T-cell (primary cell): ENCODE data around the gene SREBF2. TPM values are rescaled to one million over a fixed set of nuclear protein-coding genes. Genes with fewer than 3 reads are reported as not detected.

Experiments
- ATAC-seq, 4 experiments: fragments of 200-7000 bp in 3 of 4; fragments of 150-1000 bp in 1 of 4; cut with Tn5 transposase; replicated peaks in 1 of 4; 1 replicate in 3 of 4; 2 replicates in 1 of 4; pipeline ENCODE4 v1.10.0; 2021; ENCODE audit warnings: moderate library complexity in 3 of 4, mild to moderate bottlenecking in 2 of 4, moderate number of reproducible peaks in 1 of 4
- CTCF ChIA-PET, 2 donors: fragments of 300-600 bp; sonication (Branson Sonifier 250); formaldehyde crosslinking; loops; one replicate each; lab custom pipeline; 2022; ENCODE audit warnings: antibody characterized with exemption in 2 of 2; lab: Charles Lee
- POLR2A ChIA-PET, 2 donors: fragments of 300-600 bp; sonication (Branson Sonifier 250); formaldehyde crosslinking; loops; one replicate each; lab custom pipeline; 2022; ENCODE audit warnings: antibody characterized with exemption in 2 of 2; lab: Charles Lee
- DNase-seq, 35 experiments: peaks; one replicate each; pipeline versions ENCODE4 v3.0.0 to v3.0.0-alpha.2; 2013 to 2023
- H3K27ac ChIP-seq: one replicate; pipeline ENCODE4 v1.5.1; 2013; ENCODE audit warnings: low read length
- H3K27me3 ChIP-seq, 2 experiments: replicated peaks in 1 of 2; 1 replicate in 1 of 2; 2 replicates in 1 of 2; pipeline versions ENCODE4 v1.6.1 to v1.7.0; 2013; ENCODE audit warnings: low read length in 1 of 2, mixed read lengths in 1 of 2; ENCODE audit not compliant: control insufficient read depth in 2 of 2, insufficient read depth in 2 of 2; ENCODE audit errors: extremely low read depth in 1 of 2
- H3K36me3 ChIP-seq, 2 donors: 1 replicate in 1 of 2; 2 replicates in 1 of 2; pipeline versions ENCODE4 v1.6.1 to v1.7.0; 2013; ENCODE audit warnings: low read length in 1 of 2; ENCODE audit not compliant: control insufficient read depth in 2 of 2, insufficient read depth in 1 of 2; ENCODE audit errors: extremely low read depth in 1 of 2
- H3K4me1 ChIP-seq, 2 experiments: 1 replicate in 1 of 2; 2 replicates in 1 of 2; pipeline versions ENCODE4 v1.6.1 to v1.7.0; 2013; ENCODE audit warnings: low read length in 2 of 2, mixed read lengths in 1 of 2; ENCODE audit not compliant: insufficient read depth in 2 of 2, control insufficient read depth in 1 of 2; ENCODE audit errors: extremely low read depth in 1 of 2
- H3K4me3 ChIP-seq, 2 donors: 1 replicate in 1 of 2; 2 replicates in 1 of 2; pipeline versions ENCODE4 v1.5.1 to v1.7.0; 2013; ENCODE audit warnings: mild to moderate bottlenecking in 2 of 2, low read length in 1 of 2, moderate library complexity in 1 of 2; ENCODE audit not compliant: control insufficient read depth in 1 of 2; ENCODE audit errors: extremely low read depth in 1 of 2
- H3K9me3 ChIP-seq: 2 replicates; pipeline ENCODE4 v1.7.0; 2013
- H3K27ac Mint-ChIP-seq, 2 donors: one replicate each; pipeline ENCODE4 v1.8.0; 2020 to 2021; ENCODE audit warnings: mild to moderate bottlenecking in 2 of 2, mixed read lengths in 2 of 2
- H3K27me3 Mint-ChIP-seq, 2 donors: one replicate each; pipeline ENCODE4 v1.8.0; 2021 to 2022; ENCODE audit warnings: mixed read lengths in 2 of 2
- H3K36me3 Mint-ChIP-seq: one replicate; pipeline ENCODE4 v1.8.0; 2021; ENCODE audit warnings: mixed read lengths
- H3K4me1 Mint-ChIP-seq, 3 donors: one replicate each; pipeline ENCODE4 v1.8.0; 2020 to 2022; ENCODE audit warnings: mixed read lengths in 3 of 3, mild to moderate bottlenecking in 1 of 3
- H3K4me3 Mint-ChIP-seq, 3 donors: one replicate each; pipeline ENCODE4 v1.8.0; 2020 to 2022; ENCODE audit warnings: mild to moderate bottlenecking in 3 of 3, mixed read lengths in 3 of 3, moderate library complexity in 3 of 3
- H3K9me3 Mint-ChIP-seq, 3 donors: one replicate each; pipeline ENCODE4 v1.8.0; 2020 to 2022; ENCODE audit warnings: mixed read lengths in 3 of 3
- WGBS: methylation state at CpG from one replicate; pipeline ENCODE4 v1.1.5; 2013; ENCODE audit warnings: missing lambda C conversion rate; ENCODE audit not compliant: insufficient coverage; 5-methylcytosine and 5-hydroxymethylcytosine counted together
- total RNA-seq, 35 experiments: library from RNA in 6 of 35; stranded (reverse) in 6 of 35; fragments of 120-200 nt in 1 of 35; gene quantifications; one replicate each; pipeline versions ENCODE4 v1.2.1 to v1.2.4 and lab custom pipeline; 2013 to 2026

Gene SREBF2
- total RNA-seq, 5 donors from 2014 or later (not counting 1 experiment from before 2014, with no cell fraction given), result 71.9 to 128 (median 112) TPM

GRCh38 chr22:41818011-41818410 is 14.9 kb upstream of the SREBF2 start:
- peak overlapping the region in 1 of 2 donors; percentile 44 for H3K27ac Mint-ChIP-seq
- peaks cover 31% of the 10 kb centered on the region for H3K36me3 Mint-ChIP-seq
- no peak for ATAC-seq
- Histone ChIP-seq H3K27me3 (no peaks in the 10 kb centered on the region), H3K27ac (no peak overlapping the region), H3K4me3 (no peak overlapping the region), H3K9me3 (no peaks in the 10 kb centered on the region), H3K36me3 (peaks cover 0 to 49% of the 10 kb centered on the region in 2 donors), H3K4me1 (peaks cover 0 to 4% of the 10 kb centered on the region in 2 experiments)
- WGBS, result 86% methylated on average over 5 of the region's 5 CpGs
- CTCF ChIA-PET, result interaction anchor here in 1 of 2 donors (0.6 kb wide), 1 partner anchor 35 kb away, joined by 5 read pairs; no protein-coding TSS in a partner anchor
- peaks cover 10 to 16% (median 12%) of the 10 kb centered on the region in 3 donors for H3K4me1 Mint-ChIP-seq
- POLR2A ChIA-PET, result no interaction called here
- no peaks in the 10 kb centered on the region for H3K9me3 Mint-ChIP-seq
- H3K4me3 Mint-ChIP-seq, result no peak overlapping the region
- no peak for DNase-seq
- no peaks in the 10 kb centered on the region for H3K27me3 Mint-ChIP-seq

DNA sequence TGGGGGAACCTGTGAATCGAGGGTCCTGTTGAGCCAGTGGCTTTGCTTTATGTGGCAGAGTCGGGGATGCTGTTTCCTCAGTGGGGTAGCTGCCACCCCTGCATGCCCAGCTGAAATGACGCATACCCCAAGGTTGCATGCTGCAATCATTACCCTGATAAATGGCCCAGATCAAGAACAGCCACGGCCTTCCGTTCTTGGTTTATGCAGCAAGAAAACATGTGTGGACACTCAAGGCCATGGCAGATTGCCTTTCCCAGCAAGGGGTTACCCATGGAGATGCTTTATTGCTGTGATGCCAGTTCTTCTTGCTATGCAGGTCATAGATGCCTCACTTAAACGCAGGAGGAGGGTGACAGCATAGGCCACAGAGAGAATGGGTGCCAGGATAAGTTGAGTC is 14.3 kb upstream of the SREBF2 start:
- Histone ChIP-seq H3K4me3 (no peak overlapping the region), H3K9me3 (no peaks in the 10 kb centered on the region), H3K4me1 (peaks cover 0 to 4% of the 10 kb centered on the region in 2 experiments), H3K36me3 (peaks cover 0 to 45% of the 10 kb centered on the region in 2 donors), H3K27me3 (no peaks in the 10 kb centered on the region), H3K27ac (no peak overlapping the region)
- H3K4me3 Mint-ChIP-seq, result no peak overlapping the region
- H3K36me3 Mint-ChIP-seq, result peaks cover 25% of the 10 kb centered on the region
- DNase-seq (no peak), ATAC-seq (no peak)
- CTCF ChIA-PET, result interaction anchor here in 1 of 2 donors (0.6 kb wide), 1 partner anchor 34 kb away, joined by 5 read pairs; no protein-coding TSS in a partner anchor
- POLR2A ChIA-PET, result no interaction called here
- H3K4me1 Mint-ChIP-seq, result peaks cover 11 to 17% (median 14%) of the 10 kb centered on the region in 3 donors
- no peaks in the 10 kb centered on the region for H3K27me3 Mint-ChIP-seq
- no peaks in the 10 kb centered on the region for H3K9me3 Mint-ChIP-seq
- WGBS, result 88% methylated on average over 5 of the region's 6 CpGs
- H3K27ac Mint-ChIP-seq, result no peak overlapping the region

- Histone ChIP-seq H3K9me3 (no peaks in the 10 kb centered on the region), H3K4me3 (no peak overlapping the region), H3K36me3 (peaks cover 0 to 48% of the 10 kb centered on the region in 2 donors), H3K27ac (no peak overlapping the region), H3K27me3 (no peaks in the 10 kb centered on the region), H3K4me1 (peaks cover 0 to 4% of the 10 kb centered on the region in 2 experiments)
- Mint-ChIP-seq H3K36me3 (peaks cover 30% of the 10 kb centered on the region), H3K27me3 (no peaks in the 10 kb centered on the region), H3K4me1 (peaks cover 11 to 17% (median 14%) of the 10 kb centered on the region in 3 donors), H3K9me3 (no peaks in the 10 kb centered on the region), H3K4me3 (no peak overlapping the region), H3K27ac (no peak overlapping the region)
- POLR2A ChIA-PET, result no interaction called here
- ATAC-seq (no peak), DNase-seq (no peak)
- CTCF ChIA-PET, result no interaction called here
- WGBS, result 92% methylated on average over 2 of the region's 4 CpGs
Observed at GRCh38 chr22:41819257-41819656, 13.6 kb upstream of the SREBF2 start.

DNA sequence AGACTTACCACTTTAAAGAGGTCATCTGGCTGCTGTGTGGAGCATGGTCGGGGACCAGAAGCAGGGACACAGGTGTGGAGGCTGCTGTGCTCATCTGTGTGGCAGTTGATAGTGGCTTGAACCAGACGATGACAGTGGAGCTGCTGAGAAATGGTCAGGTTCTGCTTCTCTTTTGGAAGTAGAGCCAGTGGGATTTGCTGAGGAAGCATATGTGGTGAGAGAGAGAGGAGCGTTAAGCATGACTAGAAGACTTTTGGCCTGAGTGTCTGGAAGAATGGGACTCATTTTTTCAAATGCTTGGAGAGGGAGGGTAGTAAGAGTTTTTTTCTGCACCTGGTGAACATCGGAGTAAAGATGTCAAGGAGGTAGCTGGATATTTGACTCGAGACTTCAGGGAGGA is 12.5 kb upstream of the SREBF2 start:
- H3K4me1 Mint-ChIP-seq, result peaks cover 11 to 17% (median 14%) of the 10 kb centered on the region in 3 donors
- H3K36me3 ChIP-seq, result peaks cover 0 to 43% of the 10 kb centered on the region in 2 donors

DNA sequence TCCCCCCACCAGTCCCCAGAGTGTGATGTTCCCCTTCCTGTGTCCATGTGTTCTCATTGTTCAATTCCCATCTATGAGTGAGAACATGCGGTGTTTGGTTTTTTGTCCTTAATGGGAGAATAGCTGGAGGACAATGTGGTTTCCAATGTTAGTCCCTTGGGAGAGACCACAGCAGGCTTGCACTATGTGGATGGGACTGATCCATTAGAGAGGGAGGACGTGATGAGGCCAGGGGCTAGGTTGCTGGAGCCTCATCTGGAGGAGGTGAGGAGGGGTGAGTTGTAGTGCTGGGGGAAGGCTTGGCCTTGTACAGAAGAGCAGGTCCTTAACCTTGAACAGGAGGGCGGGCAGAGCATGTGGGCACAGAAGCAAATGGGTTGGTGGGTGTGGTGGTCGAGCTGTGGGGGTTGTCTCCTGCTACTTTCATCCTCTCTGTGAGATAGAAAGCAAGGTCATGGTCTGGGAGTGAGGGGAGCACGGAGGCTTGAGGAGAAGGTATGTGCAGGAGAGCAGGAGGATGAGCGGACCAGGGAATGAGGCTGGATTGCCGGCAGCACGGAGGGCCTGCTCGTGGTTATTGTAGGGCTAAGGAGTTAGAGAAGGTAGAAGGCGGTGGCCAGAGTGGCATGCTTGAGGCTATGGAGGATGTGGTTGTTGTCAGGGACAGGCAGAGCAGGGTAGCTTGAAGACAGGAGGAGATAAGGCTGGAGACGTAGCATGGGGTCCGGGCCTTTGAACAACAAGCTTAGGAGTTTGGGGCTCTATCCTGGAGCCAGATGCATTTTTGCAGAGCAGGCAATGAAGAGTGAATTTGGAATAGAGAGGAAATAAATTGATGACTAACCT is 11.2 kb upstream of the SREBF2 start:
- no peak overlapping the region for H3K4me3 Mint-ChIP-seq
- no peaks in the 10 kb centered on the region for H3K27me3 Mint-ChIP-seq
- POLR2A ChIA-PET, result interaction anchor here in 1 of 2 donors (0.6 kb wide), 1 partner anchor 42 kb away, joined by 5 read pairs; no protein-coding TSS in a partner anchor
- Histone ChIP-seq H3K27me3 (no peaks in the 10 kb centered on the region), H3K4me1 (peaks cover 0 to 4% of the 10 kb centered on the region in 2 experiments), H3K27ac (no peak overlapping the region), H3K36me3 (peaks cover 0 to 42% of the 10 kb centered on the region in 2 donors), H3K9me3 (no peaks in the 10 kb centered on the region), H3K4me3 (no peak overlapping the region)
- peaks cover 11 to 17% (median 14%) of the 10 kb centered on the region in 3 donors for H3K4me1 Mint-ChIP-seq
- DNase-seq, result no peak
- peaks cover 27% of the 10 kb centered on the region for H3K36me3 Mint-ChIP-seq
- no peak for ATAC-seq
- WGBS, result 92% methylated on average over 12 of the region's 12 CpGs
- CTCF ChIA-PET, result interaction anchor here (0.9 to 1.9 kb wide), 6 partner anchors 35 to 119 kb away, joined by 3 to 8 read pairs (median 4); partner anchors contain the start of gene TNFRSF13C (in 1 of the 2)
- peak overlapping the region; percentile 62 to 71 for H3K27ac Mint-ChIP-seq
- no peaks in the 10 kb centered on the region for H3K9me3 Mint-ChIP-seq

More for the DNA sequence above, 12.5 kb upstream of the SREBF2 start:
- Histone ChIP-seq H3K27me3 (no peaks in the 10 kb centered on the region), H3K4me3 (no peak overlapping the region), H3K4me1 (peaks cover 0 to 4% of the 10 kb centered on the region in 2 experiments), H3K27ac (no peak overlapping the region), H3K9me3 (no peaks in the 10 kb centered on the region)
- CTCF ChIA-PET, result interaction anchor here in 1 of 2 donors (0.6 to 1.3 kb wide), 2 partner anchors 37 to 118 kb away, joined by 5 read pairs; no protein-coding TSS in a partner anchor
- no peak for ATAC-seq
- DNase-seq, result no peak
- H3K9me3 Mint-ChIP-seq, result no peaks in the 10 kb centered on the region
- peaks cover 29% of the 10 kb centered on the region for H3K36me3 Mint-ChIP-seq
- WGBS, result 89% methylated on average over 5 of the region's 5 CpGs
- no peak overlapping the region for H3K27ac Mint-ChIP-seq
- no peak overlapping the region for H3K4me3 Mint-ChIP-seq
- no peaks in the 10 kb centered on the region for H3K27me3 Mint-ChIP-seq
- POLR2A ChIA-PET, result no interaction called here
